GM23338 (cell line): ENCODE data around the gene LMBR1. TPM values are rescaled to one million over a fixed set of nuclear protein-coding genes. Genes with fewer than 3 reads are reported as not detected.
"Not testable (repeated sequence)": the region's sequence is repeated elsewhere in the genome, so short reads cannot be mapped to it uniquely, and the experiment has no call there.

Experiments used
- ATAC-seq: fragments of 200-7000 bp; cut with Tn5 transposase; 3 replicates; pipeline ENCODE4 v1.9.1; 2020
- DNase-seq: peaks from one replicate; pipeline ENCODE4 v3.0.0-alpha.2; 2015; ENCODE audit warnings: low spot score
- H2AFZ ChIP-seq: fragments of 200-600 bp; sonication (generic); 2 replicates; pipeline ENCODE4 v1.8.0; 2016; ENCODE audit warnings: antibody characterized with exemption, mild to moderate bottlenecking, moderate library complexity
- H3F3A ChIP-seq: fragments of 200-600 bp; sonication (generic); replicated peaks from 2 replicates; pipeline ENCODE4 v1.8.0; 2017; ENCODE audit warnings: antibody characterized with exemption, mixed run types, low read depth
- H3K27ac ChIP-seq: fragments of 200-600 bp; sonication (generic); 2 replicates; pipeline ENCODE4 v1.6.1; 2016; ENCODE audit warnings: low read depth
- H3K27me3 ChIP-seq: fragments of 200-600 bp; sonication (generic); 2 replicates; pipeline ENCODE4 v1.8.0; 2016; ENCODE audit warnings: mild to moderate bottlenecking, mixed run types, moderate library complexity; ENCODE audit not compliant: insufficient read depth
- H3K36me3 ChIP-seq: fragments of 200-600 bp; sonication (generic); 2 replicates; pipeline ENCODE4 v1.8.0; 2016; ENCODE audit warnings: mild to moderate bottlenecking; ENCODE audit not compliant: insufficient read depth
- H3K4me1 ChIP-seq: fragments of 200-600 bp; sonication (generic); 2 replicates; pipeline ENCODE4 v1.8.0; 2016; ENCODE audit warnings: mild to moderate bottlenecking, moderate library complexity; ENCODE audit not compliant: insufficient read depth
- H3K4me2 ChIP-seq: fragments of 200-600 bp; sonication (generic); 2 replicates; pipeline ENCODE4 v1.7.1; 2017; ENCODE audit warnings: mixed run types
- H3K4me3 ChIP-seq: fragments of 200-600 bp; sonication (generic); 2 replicates; pipeline ENCODE4 v1.6.1; 2016; ENCODE audit warnings: mixed run types
- H3K79me2 ChIP-seq: fragments of 200-600 bp; sonication (generic); replicated peaks from 2 replicates; pipeline ENCODE4 v1.8.0; 2017; ENCODE audit warnings: mild to moderate bottlenecking; ENCODE audit not compliant: insufficient read depth
- H3K9me2 ChIP-seq: fragments of 200-600 bp; sonication (generic); 2 replicates; pipeline ENCODE4 v1.8.0; 2017; ENCODE audit not compliant: insufficient read depth
- H4K20me1 ChIP-seq: fragments of 200-600 bp; sonication (generic); replicated peaks from 2 replicates; pipeline ENCODE4 v1.8.0; 2017; ENCODE audit warnings: mild to moderate bottlenecking; ENCODE audit not compliant: insufficient read depth
- H3K27ac Mint-ChIP-seq: 2 replicates; pipeline ENCODE4 v1.8.0; 2020; ENCODE audit warnings: inconsistent platforms, mild to moderate bottlenecking, moderate library complexity, mixed read lengths
- H3K27me3 Mint-ChIP-seq: 3 replicates; pipeline ENCODE4 v1.8.0; 2022; ENCODE audit warnings: low read depth, mild to moderate bottlenecking, moderate library complexity, mixed read lengths, inconsistent platforms; ENCODE audit not compliant: insufficient read depth, poor library complexity
- H3K36me3 Mint-ChIP-seq: 3 replicates; pipeline ENCODE4 v1.8.0; 2021; ENCODE audit warnings: low read depth, mild to moderate bottlenecking, inconsistent platforms, moderate library complexity, mixed read lengths
- H3K4me1 Mint-ChIP-seq: 3 replicates; pipeline ENCODE4 v1.8.0; 2020; ENCODE audit warnings: mild to moderate bottlenecking, inconsistent platforms, mixed read lengths
- H3K4me3 Mint-ChIP-seq: 3 replicates; pipeline ENCODE4 v1.8.0; 2021; ENCODE audit warnings: moderate library complexity, mild to moderate bottlenecking, inconsistent platforms, mixed read lengths
- H3K9me3 Mint-ChIP-seq: 3 replicates; pipeline ENCODE4 v1.8.0; 2020; ENCODE audit warnings: moderate library complexity, mild to moderate bottlenecking, inconsistent platforms, mixed read lengths
- EZH2 ChIP-seq: fragments of 200-600 bp; sonication (generic); IDR thresholded peaks from one replicate; pipeline ENCODE4 v1.8.0; 2017; ENCODE audit warnings: antibody characterized with exemption, mild to moderate bottlenecking, low read depth; ENCODE audit not compliant: unreplicated experiment
- STAT1 ChIP-seq: IDR thresholded peaks from one replicate; pipeline ENCODE4 v1.6.1; 2016; ENCODE audit warnings: antibody characterized with exemption; ENCODE audit not compliant: unreplicated experiment
- ZNF462 ChIP-seq: fragments of 250-450 bp; sonication (Bioruptor Pico); IDR thresholded peaks from 2 replicates; pipeline ENCODE4 v1.5.0; 2020; ENCODE audit warnings: mild to moderate bottlenecking, moderate library complexity
- polyA plus RNA-seq: library from polyadenylated mRNA; unstranded; fragments of >200 nt; fragmentation: Nextera tagmentation; extraction: Ambion mirVana; gene quantifications from 2 replicates; pipeline ENCODE4 v1.2.1, GENCODE V29; 2016
- total RNA-seq: library from RNA; depleted of rRNA; stranded (reverse); fragments of >200 nt; shearing (Covaris generic); gene quantifications from 2 replicates; pipeline ENCODE4 v1.2.3, GENCODE V29; 2014

Gene LMBR1
- total and polyA plus RNA-seq, 2 experiments from 2014 or later = 21.8 to 90.1 TPM

- TF ChIP-seq ZNF462 (CRISPR knock-in tag) = no peak
- no peak for TF ChIP-seq EZH2
- no peak for TF ChIP-seq STAT1
Measured at GRCh38 chr7:156702399-156702798, 190.6 kb downstream of the LMBR1 start (continued).

- H3K4me3 Mint-ChIP-seq = not testable (repeated sequence)
Measured at GRCh38 chr7:156701787-156702186, 191.2 kb downstream of the LMBR1 start.

GRCh38 chr7:156698512-156698911 lies 194.5 kb downstream of the LMBR1 start:
- not testable (repeated sequence) for ATAC-seq
- H3K36me3 Mint-ChIP-seq = peaks cover 61% of the 10 kb centered on the region

More at GRCh38 chr7:156701787-156702186, 191.2 kb downstream of the LMBR1 start:
- not testable (repeated sequence) for H3K4me3 ChIP-seq, H3K27ac ChIP-seq, ATAC-seq, H3K4me1 ChIP-seq, H3K4me1 Mint-ChIP-seq, H3K9me2 ChIP-seq, H3K27me3 ChIP-seq, H2AFZ ChIP-seq, DNase-seq, H3K27me3 Mint-ChIP-seq, H4K20me1 ChIP-seq, H3K27ac Mint-ChIP-seq, H3K79me2 ChIP-seq, H3F3A ChIP-seq, H3K4me2 ChIP-seq
- H3K9me3 Mint-ChIP-seq = peaks cover 44% of the 10 kb centered on the region
- peaks cover 50% of the 10 kb centered on the region for H3K36me3 Mint-ChIP-seq
- peaks cover 12% of the 10 kb centered on the region for H3K36me3 ChIP-seq

GRCh38 chr7:156697283-156697682 lies 195.7 kb downstream of the LMBR1 start:
- H3K9me3 Mint-ChIP-seq = peaks cover 49% of the 10 kb centered on the region

More at GRCh38 chr7:156698512-156698911, 194.5 kb downstream of the LMBR1 start:
- not testable (repeated sequence) for H2AFZ ChIP-seq, H3K27ac ChIP-seq, H3K79me2 ChIP-seq, H3K27ac Mint-ChIP-seq, H3K9me2 ChIP-seq, H3F3A ChIP-seq, H3K4me2 ChIP-seq, H3K27me3 Mint-ChIP-seq, H4K20me1 ChIP-seq, H3K4me1 ChIP-seq, H3K27me3 ChIP-seq, H3K4me1 Mint-ChIP-seq, H3K4me3 Mint-ChIP-seq, H3K4me3 ChIP-seq, DNase-seq
- H3K9me3 Mint-ChIP-seq = peaks cover 54% of the 10 kb centered on the region
- peaks cover 12% of the 10 kb centered on the region for H3K36me3 ChIP-seq

More at GRCh38 chr7:156697283-156697682, 195.7 kb downstream of the LMBR1 start:
- H3K36me3 ChIP-seq = peaks cover 12% of the 10 kb centered on the region
- not testable (repeated sequence) for H3K4me1 Mint-ChIP-seq, H4K20me1 ChIP-seq, DNase-seq, H3K4me3 ChIP-seq, ATAC-seq, H3K4me3 Mint-ChIP-seq, H3K79me2 ChIP-seq, H3K4me2 ChIP-seq, H3K27ac Mint-ChIP-seq, H3F3A ChIP-seq, H3K9me2 ChIP-seq, H3K4me1 ChIP-seq, H3K27me3 ChIP-seq, H2AFZ ChIP-seq, H3K27me3 Mint-ChIP-seq, H3K27ac ChIP-seq
- peaks cover 54% of the 10 kb centered on the region for H3K36me3 Mint-ChIP-seq
